GM19468 (cell line): ENCODE measurements around the gene CEACAM16.
"Not testable (repeated sequence)": the region's sequence is repeated elsewhere in the genome, so short reads cannot be mapped to it uniquely, and the experiment has no call there.

Experiments used
- ATAC-seq: cut with Tn5 transposase; IDR thresholded peaks from one replicate; pipeline ENCODE4 v1.9.1; 2021; ENCODE audit warnings: mild to moderate bottlenecking, moderate library complexity, moderate number of reproducible peaks; ENCODE audit not compliant: unreplicated experiment; ENCODE audit errors: extremely low read depth

Gene CEACAM16

GRCh38 chr19:44702551-44703176 is 3.7 kb downstream of the CEACAM16 start:
- ATAC-seq = no peak

GRCh38 chr19:44703336-44704078 is 4.6 kb downstream of the CEACAM16 start:
- no peak for ATAC-seq

GRCh38 chr19:44704982-44705381 is 6.0 kb downstream of the CEACAM16 start:
- no peak for ATAC-seq

- no peak for ATAC-seq
Measured at GRCh38 chr19:44705502-44706010, 6.6 kb downstream of the CEACAM16 start.

- ATAC-seq = no peak
Measured at GRCh38 chr19:44706506-44707236, 7.7 kb downstream of the CEACAM16 start.

- ATAC-seq = no peak
Measured at GRCh38 chr19:44707794-44708193, 8.8 kb downstream of the CEACAM16 start.

GRCh38 chr19:44708940-44709339 is 10.0 kb downstream of the CEACAM16 start:
- ATAC-seq = no peak

GRCh38 chr19:44709434-44710266 is 10.7 kb downstream of the CEACAM16 start:
- ATAC-seq = not testable (repeated sequence)

- no peak for ATAC-seq
Measured at GRCh38 chr19:44710483-44710882, 11.5 kb downstream of the CEACAM16 start.

- ATAC-seq = no peak
Measured at GRCh38 chr19:44712864-44713515, 14.0 kb downstream of the CEACAM16 start.

- no peak for ATAC-seq
Measured at GRCh38 chr19:44714597-44715169, 15.7 kb downstream of the CEACAM16 start.

GRCh38 chr19:44717603-44718002 is 18.7 kb downstream of the CEACAM16 start:
- ATAC-seq = no peak

GRCh38 chr19:44718441-44719261 is 19.7 kb downstream of the CEACAM16 start:
- no peak for ATAC-seq

GRCh38 chr19:44719262-44719701 is 20.3 kb downstream of the CEACAM16 start:
- ATAC-seq = no peak

GRCh38 chr19:44720396-44720795 is 21.4 kb downstream of the CEACAM16 start:
- not testable (repeated sequence) for ATAC-seq

GRCh38 chr19:44720945-44721344 is 22.0 kb downstream of the CEACAM16 start:
- no peak for ATAC-seq

- ATAC-seq = not testable (repeated sequence)
Measured at GRCh38 chr19:44721369-44721768, 22.4 kb downstream of the CEACAM16 start.
